Cerebellar cortex (tissue), 1 donor: ENCODE results near the gene FCHSD2.
"Not testable (repeated sequence)": the region's sequence is repeated elsewhere in the genome, so short reads cannot be mapped to it uniquely, and the experiment has no call there.

Experiments
- DNase-seq: peaks from one replicate; pipeline ENCODE4 v3.0.0-alpha.2; 2015; ENCODE audit warnings: low spot score

The FCHSD2 gene

DNA sequence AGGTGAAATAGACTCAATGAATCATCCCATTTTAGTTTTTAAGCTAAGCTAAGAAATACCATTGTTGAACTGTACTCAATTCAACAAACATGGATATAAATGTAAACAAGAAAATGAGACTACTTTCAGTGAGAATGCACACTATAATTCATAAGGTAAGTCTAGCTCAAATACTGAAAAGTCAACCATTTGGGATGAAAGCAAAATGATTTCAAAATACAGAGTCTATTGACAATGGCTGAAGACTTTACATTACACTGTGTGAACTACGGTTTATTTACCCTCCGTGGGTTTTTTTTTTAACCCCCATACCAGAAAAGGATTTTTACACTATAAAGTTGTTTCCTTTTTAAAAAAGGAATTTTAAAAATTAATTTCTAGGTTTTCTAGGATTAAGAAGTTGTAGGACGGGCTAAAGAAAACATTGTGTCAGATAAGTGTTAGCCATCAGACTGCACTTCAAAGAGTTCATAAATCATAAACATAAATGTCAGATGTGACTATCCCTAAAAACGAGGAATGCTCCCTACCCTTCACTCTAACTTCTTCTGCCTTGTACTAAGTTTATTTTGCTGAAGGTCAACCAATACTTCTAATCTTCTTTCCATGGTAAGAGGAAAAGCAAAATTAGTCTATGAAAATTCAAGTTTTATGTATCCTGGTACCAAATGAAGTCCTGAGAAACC lies 83.0 kb downstream of the FCHSD2 start:
- no peak for DNase-seq

DNA sequence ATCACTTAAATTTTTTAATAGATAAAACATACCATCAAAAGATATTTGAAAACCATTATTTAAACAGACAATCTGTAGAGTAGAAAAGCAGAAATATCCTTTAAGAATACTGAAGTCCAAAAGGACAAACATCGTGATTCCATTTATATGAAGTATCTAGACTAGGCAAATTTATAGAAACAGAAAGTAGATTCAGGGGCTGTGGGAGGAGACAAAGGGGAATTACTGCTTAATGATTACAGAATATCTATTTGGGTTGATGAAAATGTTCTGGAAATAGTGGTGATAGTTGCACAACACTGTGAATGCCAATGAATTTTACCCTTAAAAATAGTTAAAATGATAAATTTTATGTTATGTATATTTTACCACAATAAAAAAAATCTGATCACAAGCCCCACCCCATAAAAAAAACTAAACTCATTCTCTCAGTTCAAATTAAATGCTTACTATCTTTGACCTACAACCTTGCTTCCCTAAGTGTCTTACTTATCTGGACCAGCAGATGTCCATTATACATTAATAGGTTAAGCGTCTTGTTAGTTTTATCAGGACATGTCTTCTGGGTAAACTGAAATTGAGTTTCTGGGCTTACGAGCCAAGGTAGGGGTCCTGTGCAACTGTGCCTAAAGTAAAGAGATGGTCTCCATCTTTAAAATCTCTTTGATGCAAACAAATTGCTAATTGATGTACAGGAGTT lies 86.3 kb downstream of the FCHSD2 start:
- DNase-seq: no peak

DNA sequence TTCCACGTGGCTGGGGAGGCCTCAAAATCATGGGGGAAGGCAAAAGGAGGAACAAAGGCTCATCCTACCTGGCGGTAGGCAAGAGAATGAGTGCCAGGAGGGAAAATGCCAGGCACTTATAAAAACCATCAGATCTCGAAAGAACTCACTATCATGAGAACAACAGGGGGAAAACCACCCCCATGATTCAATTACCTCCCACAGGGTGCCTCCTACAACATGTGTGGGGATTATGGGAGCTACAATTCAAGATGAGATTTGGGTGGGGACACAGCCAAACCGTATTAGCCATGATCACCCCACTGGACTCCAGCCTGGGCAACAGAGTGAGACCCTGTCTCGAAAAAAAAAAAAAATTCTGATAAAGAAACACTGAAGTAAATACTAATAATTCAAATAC lies 87.1 kb downstream of the FCHSD2 start:
- no peak for DNase-seq

DNA sequence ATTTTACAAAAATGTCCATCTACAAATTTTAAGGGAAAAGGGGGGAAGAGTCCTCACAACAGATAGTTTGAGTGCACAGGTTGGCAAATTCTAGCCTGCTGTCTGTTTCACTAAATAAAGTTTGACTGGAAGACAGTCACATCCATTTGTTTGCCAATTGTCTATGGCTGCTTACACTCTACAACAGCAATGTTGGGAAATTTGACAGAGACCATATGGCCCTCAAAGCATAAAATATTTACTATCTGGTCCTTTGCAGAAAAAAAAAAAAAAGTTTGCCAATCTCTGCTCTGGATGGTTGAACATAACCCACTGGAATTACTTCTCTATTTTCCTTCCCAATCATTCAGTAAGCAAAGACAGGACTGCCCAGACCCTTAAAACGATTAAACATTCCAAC lies 88.2 kb downstream of the FCHSD2 start:
- DNase-seq: no peak

DNA sequence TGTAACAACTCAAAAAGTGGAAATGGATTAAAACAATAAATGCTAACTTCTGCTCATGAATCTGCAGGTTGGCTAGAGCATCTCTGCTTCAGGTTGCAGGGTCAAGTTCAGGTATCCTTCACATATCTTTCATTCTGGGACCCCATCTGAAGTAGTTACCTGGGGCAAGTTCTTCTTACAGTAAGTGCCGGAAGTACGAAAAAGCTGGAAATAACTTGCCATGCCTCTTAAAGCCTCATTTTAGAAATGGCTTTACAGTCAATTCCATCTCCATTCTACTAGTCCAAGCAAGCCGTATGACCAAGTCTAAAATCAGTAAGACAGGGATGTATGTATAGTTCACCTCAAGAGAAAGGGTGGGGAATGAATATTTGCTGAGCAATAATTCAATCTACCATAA lies 93.7 kb downstream of the FCHSD2 start:
- DNase-seq: no peak

DNA sequence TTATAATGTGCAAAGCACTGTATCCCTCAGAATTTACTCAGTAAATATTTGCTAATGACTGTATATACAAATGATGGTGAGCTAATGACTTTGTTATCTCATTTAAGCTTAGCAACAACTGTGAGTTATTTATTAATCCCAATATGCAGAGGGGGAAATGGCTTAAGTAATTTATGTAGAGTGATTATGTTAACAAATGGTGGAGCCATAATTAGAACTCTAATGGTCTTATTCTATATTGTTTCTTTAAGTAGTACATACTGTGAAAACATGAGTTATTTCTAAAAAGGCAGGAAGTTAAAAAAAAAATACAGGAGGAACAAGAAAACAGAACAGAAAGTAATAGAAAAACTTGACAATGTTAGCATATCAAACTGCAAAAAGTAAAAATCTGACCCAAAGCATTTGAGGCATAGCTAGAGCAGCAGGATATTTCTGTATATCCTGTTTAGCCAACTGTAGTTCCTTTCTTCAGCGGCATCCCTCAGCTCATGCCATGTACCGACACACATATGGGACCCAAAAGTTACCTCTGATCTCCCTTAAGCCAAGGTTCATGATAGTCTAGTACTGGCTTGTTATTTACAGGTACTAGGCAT lies 94.2 kb downstream of the FCHSD2 start:
- DNase-seq: no peak

DNA sequence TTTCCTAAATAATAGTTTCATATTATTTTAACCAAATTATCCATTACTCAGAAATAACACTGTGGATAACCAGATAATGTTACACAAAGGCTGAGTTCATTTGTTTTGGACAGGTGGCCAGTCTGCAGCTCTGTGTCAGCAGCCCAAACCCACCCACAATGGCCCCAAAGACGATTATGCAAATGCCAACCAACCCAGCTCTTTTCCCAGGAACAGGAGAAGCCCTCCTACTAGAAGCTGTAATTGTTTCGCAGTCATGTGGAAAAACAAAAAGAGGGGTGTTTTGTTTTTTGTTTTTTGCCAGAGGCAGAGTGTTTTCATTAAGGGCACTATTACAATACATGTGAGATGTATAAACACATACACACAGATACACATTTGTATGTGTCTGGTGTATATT lies 102.1 kb downstream of the FCHSD2 start:
- DNase-seq: no peak

DNA sequence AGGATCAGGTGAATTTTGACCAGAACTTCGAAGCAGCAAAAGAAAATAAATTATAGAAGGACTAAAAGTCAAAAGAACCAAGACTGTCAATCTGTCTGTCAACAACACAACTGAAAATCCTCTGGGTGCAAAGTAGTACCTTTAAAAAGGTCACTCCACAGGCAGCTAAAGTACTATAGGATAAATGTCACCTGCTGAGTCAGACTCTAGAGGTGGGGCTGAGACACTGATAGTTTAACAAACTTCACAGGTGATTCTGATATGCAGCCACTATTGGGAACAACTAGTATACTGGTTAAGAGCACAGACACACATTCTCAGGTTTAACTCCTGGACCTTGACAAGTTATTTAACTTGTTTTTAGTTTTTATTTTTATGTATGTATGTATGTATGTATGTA lies 107.3 kb downstream of the FCHSD2 start:
- DNase-seq: no peak

DNA sequence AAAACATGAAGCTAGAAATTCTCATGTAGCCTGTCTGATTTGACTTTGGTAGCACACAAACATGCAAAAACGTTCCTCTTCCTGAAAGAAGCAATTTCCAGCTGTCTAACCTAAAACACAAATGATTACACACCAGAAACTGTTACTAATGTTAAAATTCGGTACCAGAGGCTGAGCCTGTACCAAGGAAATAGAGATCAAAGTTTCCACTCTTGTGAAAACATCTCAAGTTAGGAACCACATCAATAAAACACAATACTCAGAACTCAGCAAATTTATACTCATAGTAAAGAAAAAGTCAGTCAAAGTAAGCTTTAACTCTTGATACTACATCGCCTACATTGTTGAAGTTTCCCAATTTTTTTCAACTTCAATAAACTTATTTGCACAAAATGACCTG lies 107.8 kb downstream of the FCHSD2 start:
- no peak for DNase-seq

DNA sequence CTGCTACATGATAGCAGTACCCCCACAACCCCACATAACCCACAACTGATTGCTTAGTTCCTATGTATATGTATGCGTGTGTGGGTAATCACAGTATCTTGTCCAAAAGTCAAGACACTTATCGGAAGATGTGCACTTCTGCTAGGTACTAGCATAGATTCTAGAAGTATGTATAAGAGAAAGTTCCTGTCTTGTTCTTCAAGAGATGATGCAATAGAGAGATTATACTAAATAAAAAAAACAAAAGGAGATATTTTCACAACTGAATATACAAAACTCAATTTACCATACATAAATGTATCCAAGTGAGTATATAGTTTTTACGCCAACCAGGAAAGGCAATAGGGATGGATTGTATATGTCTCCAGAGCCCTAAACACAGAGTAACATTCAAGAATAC lies 112.0 kb downstream of the FCHSD2 start:
- no peak for DNase-seq

DNA sequence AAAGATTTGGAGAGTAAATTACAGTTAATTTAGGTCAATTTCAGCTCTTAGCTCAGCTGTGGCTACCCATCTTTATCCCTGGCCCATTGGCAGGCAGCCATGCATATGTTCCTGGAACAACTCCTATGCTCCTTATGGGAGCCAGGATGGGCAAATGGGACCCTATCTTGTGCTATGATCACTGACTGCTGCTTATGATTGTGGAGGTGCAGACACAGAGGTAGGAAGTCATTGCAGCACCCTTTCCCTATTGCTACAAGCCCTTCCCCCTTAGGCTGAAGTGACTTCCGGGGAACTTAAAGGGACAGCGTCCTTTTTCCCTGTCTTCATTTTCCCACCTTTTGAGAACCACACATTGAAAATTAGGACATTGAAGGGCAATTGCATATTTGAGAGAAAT lies 112.7 kb downstream of the FCHSD2 start:
- DNase-seq: peak; percentile 39

DNA sequence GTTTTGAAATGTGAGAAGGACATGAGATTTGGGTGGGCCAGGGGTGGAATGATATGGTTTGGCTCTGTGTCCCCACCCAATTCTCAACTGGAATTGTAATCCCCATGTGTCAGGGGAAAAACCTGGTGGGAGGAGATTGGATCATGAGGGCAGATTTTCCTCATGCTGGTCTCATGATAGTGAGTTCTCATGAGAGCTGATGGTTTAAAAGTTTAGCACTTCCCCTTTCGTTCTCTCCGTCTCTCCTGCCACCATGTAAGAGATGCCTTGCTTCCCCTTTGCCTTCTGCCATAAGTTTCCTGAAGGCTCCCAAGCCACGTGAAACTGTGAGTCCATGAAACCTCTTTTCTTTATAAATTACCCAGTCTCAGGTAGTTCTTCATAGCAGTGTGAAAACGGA lies 113.5 kb downstream of the FCHSD2 start:
- no peak for DNase-seq

DNA sequence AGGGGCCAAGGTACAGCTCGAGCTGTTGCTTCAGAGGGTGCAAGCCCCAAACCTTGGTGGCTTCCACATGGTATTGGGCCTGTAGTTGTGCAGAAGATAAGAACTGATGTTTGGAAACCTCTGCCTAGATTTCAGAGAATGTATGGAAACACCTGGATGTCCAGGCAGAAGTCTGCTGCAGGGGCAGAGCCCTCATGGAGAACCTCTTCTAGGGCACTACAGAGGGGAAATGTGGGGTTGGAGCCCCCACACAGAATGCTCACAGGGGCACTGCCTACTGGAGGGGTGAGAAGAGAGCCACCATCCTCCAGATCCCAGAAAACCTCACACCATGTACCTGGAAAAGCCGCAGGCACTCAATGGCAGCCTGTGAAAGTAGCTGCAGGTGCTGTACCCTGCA lies 114.3 kb downstream of the FCHSD2 start:
- not testable (repeated sequence) for DNase-seq

DNA sequence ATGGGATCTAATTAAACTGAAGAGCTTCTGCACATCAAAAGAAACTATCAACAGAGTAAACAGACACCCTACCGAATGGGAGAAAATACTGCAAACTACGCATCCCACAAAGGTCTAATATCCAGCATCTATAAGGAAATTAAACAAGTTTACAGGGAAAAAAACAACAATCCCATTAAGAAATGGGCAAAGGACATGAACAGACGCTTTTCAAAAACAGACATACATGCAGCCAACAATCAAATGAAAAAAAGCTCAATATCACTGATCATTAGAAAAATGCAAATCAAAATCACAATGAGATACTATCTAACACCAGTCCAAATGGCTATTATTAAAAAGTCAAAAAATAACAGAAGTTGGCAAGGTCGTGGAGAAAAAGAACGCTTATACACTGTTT lies 117.5 kb downstream of the FCHSD2 start:
- DNase-seq: no peak

DNA sequence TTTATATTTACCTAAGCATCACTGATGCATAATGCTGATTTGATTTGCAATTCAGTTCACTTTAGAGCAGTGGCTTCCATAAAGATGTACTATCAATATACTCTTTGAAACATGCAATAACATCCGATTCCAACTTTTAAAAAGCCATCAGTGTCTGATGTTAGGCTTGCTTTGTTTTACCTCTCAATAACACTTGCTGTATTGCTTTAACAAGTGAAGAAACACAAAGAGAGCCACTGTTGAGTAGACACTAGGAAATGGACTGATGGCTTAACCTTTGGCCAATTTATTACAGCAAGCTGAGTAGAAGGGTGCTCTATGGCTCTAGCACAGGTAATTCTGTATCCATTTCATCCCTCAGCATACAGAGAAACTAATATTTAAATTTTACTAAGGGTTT lies 122.1 kb downstream of the FCHSD2 start:
- DNase-seq: no peak

DNA sequence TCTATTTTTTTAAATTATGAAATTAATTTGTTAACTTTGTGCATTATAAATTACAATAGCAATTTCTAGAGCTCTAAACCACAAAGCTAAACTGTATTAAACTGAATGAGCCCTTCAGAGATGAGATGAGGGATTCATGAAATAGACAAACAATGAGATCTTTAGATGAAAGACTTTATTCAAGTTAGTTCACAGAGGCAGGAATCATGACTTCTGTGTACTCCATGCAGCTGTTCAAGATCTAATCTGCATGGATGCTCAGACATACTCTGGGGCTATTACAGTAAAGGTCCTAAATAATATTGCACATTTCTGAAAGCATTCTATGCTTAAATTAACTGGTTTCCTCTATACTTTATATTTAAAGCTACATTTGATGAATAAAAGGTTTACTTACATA lies 122.7 kb downstream of the FCHSD2 start:
- DNase-seq: no peak

DNA sequence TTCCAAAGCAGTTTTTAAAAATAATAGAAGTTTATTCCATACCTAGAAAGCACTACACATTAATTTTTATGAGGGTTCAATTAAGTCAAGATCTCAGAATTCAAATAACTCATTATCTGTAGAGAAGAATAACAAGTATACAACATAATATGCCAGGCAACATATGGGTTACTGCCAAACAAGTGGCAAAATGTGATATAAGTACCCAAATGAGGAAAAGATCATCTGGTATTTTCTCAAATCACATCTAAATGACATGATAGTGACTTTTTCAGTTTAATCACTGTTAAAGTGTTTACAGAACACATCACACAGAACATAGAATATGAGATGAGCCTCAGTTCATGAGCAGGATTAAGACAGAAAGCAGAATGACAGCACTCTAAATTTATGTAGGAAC lies 123.3 kb downstream of the FCHSD2 start:
- DNase-seq: no peak

DNA sequence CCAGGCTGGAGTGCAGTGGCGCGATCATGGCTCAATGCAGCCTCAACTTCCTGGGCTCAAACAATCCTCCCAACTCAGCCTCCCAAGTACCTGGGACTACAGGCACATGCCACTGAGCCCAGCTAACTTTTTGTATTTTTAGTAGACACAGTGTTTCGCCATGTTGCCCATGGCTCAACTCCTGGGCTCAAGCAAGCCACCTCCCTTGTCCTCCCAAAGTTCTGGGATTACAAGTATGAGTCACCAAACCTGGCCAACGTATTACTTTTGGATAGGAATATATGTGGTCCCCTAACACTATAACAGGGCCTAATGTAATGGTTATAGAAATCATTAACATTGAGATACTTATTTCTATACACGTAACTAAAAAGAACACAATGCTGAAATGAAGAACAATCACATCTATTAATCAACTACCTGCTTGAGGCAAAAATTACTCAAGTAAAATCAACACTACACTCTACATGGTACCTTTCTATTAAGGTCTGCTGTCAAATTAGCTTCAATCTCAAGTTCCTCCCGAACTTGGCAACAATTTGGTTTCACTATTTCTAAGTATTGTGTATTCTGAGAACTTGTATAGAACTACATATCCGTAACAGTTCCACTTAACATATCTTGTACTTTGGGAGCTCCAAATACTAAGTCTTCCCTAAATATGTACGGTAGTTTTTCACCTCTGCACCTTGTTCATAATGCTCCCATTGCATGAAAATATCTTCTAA lies 124.9 kb downstream of the FCHSD2 start:
- DNase-seq: no peak

DNA sequence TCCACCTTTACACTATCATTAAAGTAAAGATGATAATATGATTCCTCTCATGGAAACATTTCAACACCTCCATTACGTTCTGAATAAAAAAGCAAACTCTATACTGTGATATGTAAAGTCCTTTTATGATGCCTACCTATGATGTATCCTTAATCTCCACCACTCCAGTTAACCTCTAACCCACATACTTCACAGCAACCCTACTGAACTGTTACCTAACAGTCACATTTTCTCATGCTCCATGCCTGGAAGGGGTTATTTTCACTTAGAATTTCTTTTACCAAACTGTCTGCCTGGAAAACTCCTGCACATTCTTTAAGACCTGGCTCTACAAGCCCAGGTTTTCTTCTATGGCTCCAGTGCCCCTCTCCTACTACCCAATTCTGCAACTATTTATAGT lies 129.1 kb downstream of the FCHSD2 start:
- DNase-seq: no peak

DNA sequence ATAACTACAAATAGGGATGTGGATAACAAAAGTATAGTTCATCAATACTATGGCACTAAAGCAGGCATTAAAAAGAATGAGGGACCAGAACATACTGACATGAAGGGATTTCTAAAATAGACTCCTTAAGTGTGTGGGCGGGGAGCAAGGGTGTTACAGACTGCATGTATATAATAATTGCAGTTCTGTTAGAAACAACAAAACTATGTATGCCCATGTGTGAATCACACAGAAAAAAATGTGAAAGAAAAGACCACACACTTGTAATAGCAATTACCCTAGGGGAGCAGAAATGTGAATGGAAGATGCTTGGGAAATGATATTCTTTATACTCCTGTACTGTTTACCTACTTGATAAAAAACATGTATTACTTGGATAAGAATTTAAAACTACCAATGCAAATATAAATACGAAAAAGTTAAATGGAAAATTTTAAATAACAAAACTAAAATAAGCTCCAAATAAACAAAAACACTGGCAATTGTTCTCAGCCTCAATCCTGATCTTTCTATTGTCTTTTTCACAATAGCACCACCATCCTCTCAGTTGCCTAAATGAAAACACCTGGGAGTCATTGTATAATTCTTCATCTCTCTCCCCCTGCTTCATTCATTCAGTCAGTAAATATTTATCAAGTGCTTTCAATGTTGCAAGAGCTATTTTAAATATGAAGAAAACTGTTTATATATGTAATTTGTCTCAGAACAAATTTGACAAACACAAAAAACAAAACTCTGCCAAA lies 129.8 kb downstream of the FCHSD2 start:
- DNase-seq: no peak

DNA sequence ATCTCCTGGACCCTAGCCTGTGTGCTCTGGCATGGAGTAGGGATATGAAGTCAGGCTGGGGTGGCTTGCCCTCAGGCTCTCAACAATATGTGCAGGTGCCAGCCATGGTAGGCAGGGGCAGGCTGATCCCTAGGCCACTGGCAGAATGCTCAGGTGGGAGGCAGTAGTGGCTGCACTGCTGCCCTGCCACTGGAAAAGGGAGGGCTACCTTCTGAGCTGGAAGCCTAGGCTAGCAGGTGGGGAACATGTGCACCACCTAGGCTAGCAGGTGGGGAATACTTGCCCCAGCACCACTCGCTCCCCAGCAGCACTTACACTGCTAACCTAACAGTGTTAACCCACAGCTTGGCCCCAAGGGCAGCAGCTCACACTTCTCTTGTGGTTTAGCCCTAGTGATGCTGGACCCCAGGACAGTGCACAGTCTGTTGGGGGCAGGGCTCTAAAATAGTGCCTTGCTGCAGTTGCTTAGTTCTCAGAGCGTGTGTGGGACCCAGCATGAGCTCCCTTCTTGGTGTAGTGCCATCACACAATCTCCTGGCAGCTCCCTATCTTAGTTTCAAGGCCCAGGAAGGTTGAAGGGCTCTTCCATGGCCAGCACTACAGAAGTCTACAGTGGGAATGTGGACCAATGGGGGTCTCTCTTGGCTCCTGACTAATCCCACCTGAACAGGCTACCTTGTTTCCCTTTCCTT lies 130.8 kb downstream of the FCHSD2 start:
- no peak for DNase-seq

DNA sequence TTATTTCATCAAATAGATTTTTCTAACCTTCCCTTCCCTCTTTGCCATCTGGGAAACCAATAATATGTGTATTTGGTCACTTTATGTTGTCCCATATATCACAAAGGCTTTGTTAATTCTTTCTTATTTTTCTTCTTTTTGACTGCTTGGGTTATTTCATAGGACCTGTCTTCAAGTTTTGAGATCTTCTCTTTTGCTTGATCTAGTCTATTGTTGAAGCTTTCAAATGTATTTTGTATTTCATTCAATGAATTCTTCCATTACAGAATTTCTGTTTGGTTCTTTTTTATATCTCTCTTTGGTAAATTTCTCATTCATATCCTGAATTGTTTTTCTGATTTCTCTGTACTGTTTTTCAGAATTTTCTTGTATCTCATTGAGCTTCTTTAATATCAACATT lies 132.1 kb downstream of the FCHSD2 start:
- no peak for DNase-seq
